Tibial artery (tissue), 4 donors: Measurements from ENCODE around the gene BRAT1.

Experiments
- DNase-seq, 2 donors: peaks; one replicate each; pipeline ENCODE4 v3.0.0-alpha.2; 2019
- H3K27ac ChIP-seq, 2 donors: fragments of 200-600 bp; sonication (generic) in 1 of 2; 1 replicate in 1 of 2; 2 replicates in 1 of 2; pipeline ENCODE4 v1.5.1; 2018 to 2019; ENCODE audit warnings: mild to moderate bottlenecking in 1 of 2
- H3K27me3 ChIP-seq, 2 donors: fragments of 200-600 bp; sonication (generic) in 1 of 2; one replicate each; pipeline versions ENCODE4 v1.5.1 to v1.6.0; 2016 to 2019
- H3K36me3 ChIP-seq, 3 donors: fragments of 200-600 bp; sonication (generic) in 2 of 3; one replicate each; pipeline ENCODE4 v1.5.1; 2016 to 2019; ENCODE audit warnings: mild to moderate bottlenecking in 2 of 3
- H3K4me1 ChIP-seq, 4 donors: fragments of 200-600 bp; sonication (generic) in 2 of 4; 1 replicate in 3 of 4; 2 replicates in 1 of 4; pipeline ENCODE4 v1.5.1; 2016 to 2019
- H3K4me3 ChIP-seq, 2 donors: fragments of 200-600 bp; sonication (generic) in 1 of 2; 1 replicate in 1 of 2; 2 replicates in 1 of 2; pipeline ENCODE4 v1.5.1; 2018 to 2019; ENCODE audit warnings: mild to moderate bottlenecking in 2 of 2
- H3K9me3 ChIP-seq, 3 donors: fragments of 200-600 bp; sonication (generic) in 1 of 3; one replicate each; pipeline ENCODE4 v1.5.1; 2016 to 2019
- intact Hi-C: fragments of 100-400 bp; cut with DNase I; formaldehyde crosslinking; loops from one replicate; pipeline ENCODE4 v1.15.0; 2023; ENCODE audit warnings: low total_unique reads
- TF ChIP-seq, protein P1 (sequence below), 2 experiments: fragments of 200-600 bp in 1 of 2; fragments of 450-650 bp in 1 of 2; IDR thresholded peaks; one replicate each; pipeline ENCODE4 v1.5.1; 2017 to 2019; ENCODE audit warnings: antibody characterized with exemption in 2 of 2, mild to moderate bottlenecking in 1 of 2, moderate library complexity in 1 of 2

Gene BRAT1

DNA sequence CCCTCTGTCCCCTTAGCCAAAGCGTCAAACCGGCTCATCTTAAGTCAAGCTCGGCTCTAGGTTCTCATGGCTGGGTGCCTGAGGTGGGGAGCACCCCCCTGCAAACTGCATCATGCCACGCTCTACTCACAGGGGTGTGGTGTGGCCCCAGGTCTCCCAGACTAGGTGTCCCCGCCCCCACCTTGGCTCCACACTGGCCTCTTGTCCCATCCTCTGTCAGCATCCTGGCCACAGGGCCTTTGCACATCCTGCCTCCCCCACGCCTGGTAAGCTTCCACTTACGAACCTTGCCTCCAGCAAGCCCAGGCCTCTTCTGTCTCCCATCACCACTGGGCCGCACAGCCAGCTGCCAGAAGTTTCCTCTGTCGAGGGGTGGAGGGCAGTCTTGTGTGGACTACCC is 58.9 kb downstream of the BRAT1 start:
- Histone ChIP-seq H3K36me3 (no peaks in the 10 kb centered on the region), H3K4me1 (peaks cover 0 to 4% (median 0%) of the 10 kb centered on the region in 4 donors), H3K27ac (no peak overlapping the region), H3K9me3 (no peaks in the 10 kb centered on the region), H3K27me3 (peaks cover 0 to 59% of the 10 kb centered on the region in 2 donors), H3K4me3 (no peak overlapping the region)
- DNase-seq, result no peak
- intact Hi-C loops, result no loop called here
- TF ChIP-seq, protein P1, sequence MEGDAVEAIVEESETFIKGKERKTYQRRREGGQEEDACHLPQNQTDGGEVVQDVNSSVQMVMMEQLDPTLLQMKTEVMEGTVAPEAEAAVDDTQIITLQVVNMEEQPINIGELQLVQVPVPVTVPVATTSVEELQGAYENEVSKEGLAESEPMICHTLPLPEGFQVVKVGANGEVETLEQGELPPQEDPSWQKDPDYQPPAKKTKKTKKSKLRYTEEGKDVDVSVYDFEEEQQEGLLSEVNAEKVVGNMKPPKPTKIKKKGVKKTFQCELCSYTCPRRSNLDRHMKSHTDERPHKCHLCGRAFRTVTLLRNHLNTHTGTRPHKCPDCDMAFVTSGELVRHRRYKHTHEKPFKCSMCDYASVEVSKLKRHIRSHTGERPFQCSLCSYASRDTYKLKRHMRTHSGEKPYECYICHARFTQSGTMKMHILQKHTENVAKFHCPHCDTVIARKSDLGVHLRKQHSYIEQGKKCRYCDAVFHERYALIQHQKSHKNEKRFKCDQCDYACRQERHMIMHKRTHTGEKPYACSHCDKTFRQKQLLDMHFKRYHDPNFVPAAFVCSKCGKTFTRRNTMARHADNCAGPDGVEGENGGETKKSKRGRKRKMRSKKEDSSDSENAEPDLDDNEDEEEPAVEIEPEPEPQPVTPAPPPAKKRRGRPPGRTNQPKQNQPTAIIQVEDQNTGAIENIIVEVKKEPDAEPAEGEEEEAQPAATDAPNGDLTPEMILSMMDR (IDR thresholded peaks at IDR 0.05), result no peak

DNA sequence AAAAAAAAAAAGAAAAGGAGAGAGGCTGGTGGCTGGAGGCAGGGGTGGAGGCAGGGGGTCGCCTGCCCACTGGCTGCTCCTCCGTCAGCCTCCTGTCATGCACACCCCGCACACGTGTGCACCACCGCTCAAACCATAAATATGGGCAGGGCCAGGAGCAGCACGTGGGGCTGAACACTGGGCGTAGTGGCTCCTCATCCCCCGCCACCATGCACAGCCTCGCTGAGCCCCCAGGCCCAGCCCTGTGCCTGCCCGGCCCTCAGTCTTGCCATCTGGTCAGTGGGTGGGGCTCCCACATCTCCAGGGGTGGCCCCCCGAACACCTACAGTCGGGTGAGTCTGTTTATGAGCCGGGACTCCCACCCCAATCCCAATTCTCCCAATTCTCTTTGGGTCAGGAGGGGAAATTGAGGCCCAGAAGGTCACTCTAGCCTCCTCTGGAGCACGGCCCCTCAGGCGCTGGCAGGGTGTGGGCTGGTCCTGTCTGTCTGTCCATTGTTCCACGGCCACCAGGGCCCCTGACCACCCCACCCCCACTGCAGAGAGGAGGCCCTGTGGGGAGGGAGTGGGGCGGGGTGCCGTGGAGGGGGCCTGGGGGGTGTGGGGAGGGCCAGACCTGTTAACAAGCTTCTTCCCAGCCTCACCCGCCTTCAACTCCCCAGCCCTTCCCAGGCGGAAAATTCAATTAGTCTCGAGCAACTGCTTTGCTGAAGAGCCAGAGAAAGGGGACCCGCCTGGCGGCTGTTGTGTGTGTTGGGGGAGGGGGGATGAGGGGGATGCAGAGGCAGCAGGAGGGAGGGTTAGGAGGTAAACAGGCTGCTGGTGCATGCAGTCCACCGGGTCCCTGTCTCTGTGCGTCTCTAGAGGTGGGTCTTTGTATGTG is 59.7 kb downstream of the BRAT1 start:
- no peak for DNase-seq
- TF ChIP-seq, protein P1 (IDR thresholded peaks at IDR 0.05), result no peak
- Histone ChIP-seq H3K4me3 (no peak overlapping the region), H3K27me3 (peaks cover 0 to 59% of the 10 kb centered on the region in 2 donors), H3K4me1 (peaks cover 0 to 4% (median 0%) of the 10 kb centered on the region in 4 donors), H3K36me3 (no peaks in the 10 kb centered on the region), H3K9me3 (no peaks in the 10 kb centered on the region), H3K27ac (no peak overlapping the region)
- intact Hi-C loops, result no loop called here

DNA sequence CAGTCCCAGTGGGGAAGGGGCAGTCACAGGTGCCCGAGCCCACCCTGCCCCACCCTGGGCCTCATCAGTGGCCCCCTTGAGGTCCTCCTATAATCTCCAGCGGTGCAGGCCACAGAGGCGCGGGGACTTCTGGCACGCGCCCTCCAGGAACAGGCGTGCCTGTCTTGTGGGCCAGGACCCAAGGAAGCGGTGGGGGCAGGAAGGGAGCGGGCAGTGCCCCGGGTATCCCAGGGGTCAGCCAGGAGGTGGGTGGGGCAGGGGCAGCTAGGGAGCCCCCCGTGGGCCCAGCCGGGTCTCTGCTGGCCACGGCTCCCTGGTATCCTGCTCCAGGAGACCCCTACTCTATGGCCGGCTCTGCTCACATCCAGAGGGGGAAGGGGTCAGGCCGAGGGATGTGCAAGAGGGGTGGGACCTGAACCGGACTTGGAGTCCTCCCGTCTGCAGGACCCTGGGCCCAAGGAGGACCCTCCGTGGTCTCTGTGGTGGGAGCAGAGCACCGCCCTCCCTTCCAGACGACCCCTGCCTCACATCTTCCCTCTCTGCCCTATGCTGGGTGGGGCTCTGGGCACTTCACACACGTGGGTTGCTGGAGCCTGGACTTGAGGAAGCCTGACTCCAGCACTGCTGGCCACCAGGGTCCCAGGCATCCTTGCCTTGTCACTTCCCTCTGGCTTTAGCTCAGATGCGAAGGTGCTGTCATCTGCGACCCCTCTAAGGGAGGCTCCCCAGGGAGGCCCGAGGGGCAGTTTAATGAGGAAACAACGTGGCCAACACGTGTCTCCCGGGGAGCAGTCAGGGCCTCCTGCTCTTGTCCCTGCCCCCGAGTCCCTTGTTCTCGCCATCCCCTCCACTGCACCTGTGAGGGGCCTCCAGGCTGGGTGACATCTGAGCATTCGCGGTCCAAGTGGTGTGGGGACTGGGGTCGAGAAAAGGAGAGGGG is 60.9 kb downstream of the BRAT1 start:
- H3K4me3 ChIP-seq, result no peak overlapping the region
- no peak overlapping the region for H3K27ac ChIP-seq
- DNase-seq, result no peak
- peaks cover 0 to 11% (median 9%) of the 10 kb centered on the region in 4 donors for H3K4me1 ChIP-seq
- TF ChIP-seq, protein P1 (IDR thresholded peaks at IDR 0.05), result no peak
- H3K36me3 ChIP-seq, result no peaks in the 10 kb centered on the region
- H3K9me3 ChIP-seq, result no peaks in the 10 kb centered on the region
- peaks cover 0 to 59% of the 10 kb centered on the region in 2 donors for H3K27me3 ChIP-seq
- intact Hi-C loops, result no loop called here

DNA sequence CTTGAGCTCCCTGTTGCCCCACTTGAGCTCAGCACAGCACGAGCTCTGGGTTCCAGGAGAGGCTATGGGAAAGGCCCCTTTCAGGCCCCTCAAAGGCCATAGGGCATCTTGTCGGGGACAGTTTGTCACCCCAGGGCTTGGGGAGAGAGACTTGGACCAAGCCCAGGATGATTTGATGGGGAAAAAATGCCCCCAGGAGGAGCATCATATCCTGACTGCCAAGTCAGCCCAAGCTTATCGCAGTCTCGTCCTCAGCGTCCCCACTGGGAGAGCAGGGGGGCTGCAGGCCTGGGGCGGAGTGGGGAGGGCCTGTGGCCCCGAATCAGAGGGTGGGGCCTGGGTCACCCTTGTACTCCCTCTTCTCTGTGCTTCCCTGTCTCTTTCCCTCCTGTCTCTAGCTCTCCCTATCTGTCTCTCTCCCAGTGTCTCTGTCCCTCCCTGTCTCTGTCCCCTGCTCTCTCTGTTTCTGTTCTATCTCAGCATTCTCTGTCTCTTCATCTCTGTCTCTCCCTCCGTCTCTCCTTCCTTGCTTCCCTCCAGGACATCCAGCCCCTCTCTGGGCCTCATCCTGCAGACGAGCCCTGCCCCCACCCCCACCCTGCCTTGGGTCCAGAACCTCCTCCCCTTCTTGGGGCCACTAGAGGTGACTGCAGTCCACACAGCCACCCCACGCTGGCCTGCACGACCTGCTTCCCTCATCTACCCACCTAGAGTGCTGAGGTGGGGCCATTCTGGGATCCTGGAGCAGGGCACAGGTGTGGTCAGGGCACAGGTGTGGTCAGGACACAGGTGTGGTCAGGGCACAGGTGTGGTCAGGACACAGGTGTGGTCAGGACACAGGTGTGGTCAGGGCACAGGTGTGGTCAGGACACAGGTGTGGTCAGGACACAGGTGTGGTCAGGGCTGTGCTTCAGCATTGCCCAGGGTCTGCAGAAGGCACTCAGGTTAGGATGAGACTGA is 61.8 kb downstream of the BRAT1 start:
- peaks cover 0 to 51% of the 10 kb centered on the region in 2 donors for H3K27me3 ChIP-seq
- DNase-seq, result no peak

More for the DNA sequence above, 61.8 kb downstream of the BRAT1 start:
- Histone ChIP-seq H3K36me3 (no peaks in the 10 kb centered on the region), H3K27ac (no peak overlapping the region), H3K4me3 (no peak overlapping the region), H3K9me3 (no peaks in the 10 kb centered on the region), H3K4me1 (peaks cover 0 to 20% (median 17%) of the 10 kb centered on the region in 4 donors)
- TF ChIP-seq, protein P1 (IDR thresholded peaks at IDR 0.05), result no peak
- intact Hi-C loops, result no loop called here
